ENCODE results near the gene ELMOD1. TPM values are rescaled to one million over a fixed set of nuclear protein-coding genes. Genes with fewer than 3 reads are reported as not detected.

ELMOD1 gene
- total RNA-seq, 4 donors from 2014 or later: 8.9 TPM; not detected in 3

- no peak for DNase-seq
- no peaks in the 10 kb centered on the region for H3K4me1 ChIP-seq
- no peaks in the 10 kb centered on the region for H3K36me3 ChIP-seq
- no peak overlapping the region for H3K27ac ChIP-seq
- no peaks in the 10 kb centered on the region for H3K9me3 ChIP-seq
- TF ChIP-seq POLR2A (IDR thresholded peaks at IDR 0.05) (no peak), CTCF (IDR thresholded peaks at IDR 0.05) (no peak)
- intact Hi-C loops (cut with DNase I; ENCODE audit: low total_unique reads): no loop called here
- peaks cover 0 to 5% of the 10 kb centered on the region in 2 donors for H3K27me3 ChIP-seq
- no peak overlapping the region for H3K4me3 ChIP-seq
Measured at GRCh38 chr11:107655602-107656001, 64.7 kb downstream of the ELMOD1 start.

- Histone ChIP-seq H3K9me3 (no peaks in the 10 kb centered on the region), H3K4me3 (no peak overlapping the region), H3K36me3 (no peaks in the 10 kb centered on the region), H3K27ac (no peak overlapping the region), H3K4me1 (no peaks in the 10 kb centered on the region), H3K27me3 (no peaks in the 10 kb centered on the region)
- DNase-seq: no peak
- TF ChIP-seq POLR2A (IDR thresholded peaks at IDR 0.05) (no peak), CTCF (IDR thresholded peaks at IDR 0.05) (no peak)
- intact Hi-C loops (cut with DNase I; ENCODE audit: low total_unique reads): no loop called here
Measured at GRCh38 chr11:107659310-107659709, 68.4 kb downstream of the ELMOD1 start.

- DNase-seq: no peak
- no peaks in the 10 kb centered on the region for H3K4me1 ChIP-seq
- H3K36me3 ChIP-seq: no peaks in the 10 kb centered on the region
- no peaks in the 10 kb centered on the region for H3K9me3 ChIP-seq
- intact Hi-C loops (cut with DNase I; ENCODE audit: low total_unique reads): no loop called here
- H3K4me3 ChIP-seq: no peak overlapping the region
- no peak for TF ChIP-seq CTCF (IDR thresholded peaks at IDR 0.05)
- no peak for TF ChIP-seq POLR2A (IDR thresholded peaks at IDR 0.05)
- H3K27ac ChIP-seq: no peak overlapping the region
- no peaks in the 10 kb centered on the region for H3K27me3 ChIP-seq
Measured at GRCh38 chr11:107660066-107660465, 69.1 kb downstream of the ELMOD1 start.

- no peak for DNase-seq
- no peak overlapping the region for H3K27ac ChIP-seq
- H3K27me3 ChIP-seq: no peaks in the 10 kb centered on the region
- H3K4me1 ChIP-seq: no peaks in the 10 kb centered on the region
- no peaks in the 10 kb centered on the region for H3K36me3 ChIP-seq
- no peaks in the 10 kb centered on the region for H3K9me3 ChIP-seq
- intact Hi-C loops (cut with DNase I; ENCODE audit: low total_unique reads): no loop called here
- TF ChIP-seq POLR2A (IDR thresholded peaks at IDR 0.05): no peak
- no peak for TF ChIP-seq CTCF (IDR thresholded peaks at IDR 0.05)
- H3K4me3 ChIP-seq: no peak overlapping the region
Measured at GRCh38 chr11:107661656-107662055, 70.7 kb downstream of the ELMOD1 start.

GRCh38 chr11:107665018-107665417 is 74.1 kb downstream of the ELMOD1 start:
- no peak for DNase-seq
- intact Hi-C loops (cut with DNase I; ENCODE audit: low total_unique reads): no loop called here
- H3K4me1 ChIP-seq: no peaks in the 10 kb centered on the region
- no peaks in the 10 kb centered on the region for H3K9me3 ChIP-seq
- no peaks in the 10 kb centered on the region for H3K27me3 ChIP-seq
- no peak for TF ChIP-seq CTCF (IDR thresholded peaks at IDR 0.05)
- TF ChIP-seq POLR2A (IDR thresholded peaks at IDR 0.05): no peak
- H3K36me3 ChIP-seq: no peaks in the 10 kb centered on the region
- no peak overlapping the region for H3K27ac ChIP-seq
- H3K4me3 ChIP-seq: no peak overlapping the region
